A673 (cell line): Measurements from ENCODE around the gene MAB21L2. TPM values are rescaled to one million over a fixed set of nuclear protein-coding genes. Genes with fewer than 3 reads are reported as not detected.

Experiments
- BruUV-seq: library from RNA; stranded (reverse); fragments of 400-500 nt; replicated peaks from 2 replicates; lab custom pipeline; 2021; lab: Mats Ljungman, UMichigan
- CTCF ChIA-PET: fragments of 300-600 bp; sonication (Branson Sonifier 250); formaldehyde crosslinking; loops from one replicate; lab custom pipeline; 2022; ENCODE audit warnings: antibody characterized with exemption; lab: Charles Lee
- POLR2A ChIA-PET: fragments of 300-600 bp; sonication (Branson Sonifier 250); formaldehyde crosslinking; loops from one replicate; lab custom pipeline; 2022; ENCODE audit warnings: antibody characterized with exemption; ENCODE audit not compliant: low non-redundant PET; lab: Charles Lee
- DNase-seq: peaks from one replicate; pipeline ENCODE4 v3.0.0-alpha.2; 2015; ENCODE audit warnings: low spot score
- H3K27ac ChIP-seq: fragments of 200-600 bp; sonication (generic); 2 replicates; pipeline ENCODE4 v1.5.1; 2016; ENCODE audit warnings: mixed run types, low read depth, mild to moderate bottlenecking, mixed read lengths, antibody characterized with exemption, low read length; ENCODE audit not compliant: poor library complexity, severe bottlenecking
- H3K27me3 ChIP-seq: fragments of 200-600 bp; sonication (generic); replicated peaks from 2 replicates; pipeline ENCODE4 v1.6.1; 2017; ENCODE audit warnings: mixed run types, low read depth, mild to moderate bottlenecking, mixed read lengths, antibody characterized with exemption, low read length; ENCODE audit not compliant: insufficient read depth, poor library complexity
- H3K36me3 ChIP-seq: fragments of 200-600 bp; sonication (generic); 2 replicates; pipeline ENCODE4 v1.6.1; 2016; ENCODE audit warnings: mixed run types, mild to moderate bottlenecking, mixed read lengths, antibody characterized with exemption, low read length; ENCODE audit not compliant: insufficient read depth, poor library complexity, severe bottlenecking
- H3K4me1 ChIP-seq: fragments of 200-600 bp; sonication (generic); 2 replicates; pipeline ENCODE4 v1.6.1; 2017; ENCODE audit warnings: mixed run types, mild to moderate bottlenecking, mixed read lengths, antibody characterized with exemption, low read length; ENCODE audit not compliant: insufficient read depth, poor library complexity, severe bottlenecking
- H3K4me3 ChIP-seq: fragments of 200-600 bp; sonication (generic); 2 replicates; pipeline ENCODE4 v1.5.1; 2016; ENCODE audit warnings: low read depth, mixed run types, mild to moderate bottlenecking, mixed read lengths, low read length; ENCODE audit not compliant: poor library complexity, severe bottlenecking
- H3K9me3 ChIP-seq: fragments of 200-600 bp; sonication (generic); 2 replicates; pipeline ENCODE4 v1.6.1; 2016; ENCODE audit warnings: mixed run types, low read depth, mild to moderate bottlenecking, mixed read lengths, antibody characterized with exemption, low read length; ENCODE audit not compliant: poor library complexity, severe bottlenecking
- EZH2 ChIP-seq: fragments of 200-600 bp; sonication (generic); IDR thresholded peaks from 2 replicates; pipeline ENCODE4 v1.6.1; 2017; ENCODE audit warnings: borderline replicate concordance, low read depth, mild to moderate bottlenecking, mixed read lengths, antibody characterized with exemption, low read length; ENCODE audit not compliant: poor library complexity, severe bottlenecking
- intact Hi-C: fragments of 100-400 bp; cut with micrococcal nuclease; formaldehyde crosslinking; loops from one replicate; pipeline ENCODE4 v1.10.0; 2022; ENCODE audit not compliant: unreplicated experiment
- total RNA-seq: library from RNA; stranded (reverse); gene quantifications from 2 replicates; pipeline ENCODE4 v1.2.3, GENCODE V29; 2021
- TF ChIP-seq, protein P1 (sequence below): fragments of 300-800, 200-600 bp; sonication (generic); conservative IDR thresholded peaks from 2 replicates; pipeline ENCODE4 v1.5.1; 2017; ENCODE audit warnings: low read depth, mild to moderate bottlenecking, antibody characterized with exemption, low read length, moderate library complexity, mixed read lengths

Gene MAB21L2
- total RNA-seq, 1 experiment from 2014 or later: not detected

DNA sequence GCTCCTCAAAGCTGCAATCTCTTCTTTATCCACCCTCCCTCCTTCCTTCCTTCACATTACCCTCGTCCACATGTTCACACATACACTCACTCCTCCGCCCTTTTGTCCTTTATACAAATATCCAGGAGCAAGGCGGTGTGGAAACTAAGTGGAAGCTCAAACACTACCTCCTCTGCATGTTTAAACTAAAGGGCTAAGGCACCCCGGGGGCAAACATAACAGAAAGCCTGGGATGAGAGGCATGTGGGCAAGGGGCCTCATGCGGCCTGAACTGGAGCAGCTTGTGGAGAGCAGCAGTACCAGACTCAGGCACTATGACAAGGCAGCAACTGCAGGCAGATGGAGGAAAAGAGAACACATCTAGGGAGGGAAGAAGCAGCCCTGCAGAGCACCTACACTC, 9.5 kb downstream of the MAB21L2 start:
- no peaks in the 10 kb centered on the region for H3K27me3 ChIP-seq
- no TSS peak for BruUV-seq
- H3K36me3 ChIP-seq: no peaks in the 10 kb centered on the region
- H3K27ac ChIP-seq: peak overlapping the region; percentile 29
- intact Hi-C loops: loop anchor here (10.0 kb wide), 1 partner anchor 273 kb away; no protein-coding TSS in a partner anchor
- peaks cover 40% of the 10 kb centered on the region for H3K4me1 ChIP-seq
- DNase-seq: no peak
- ChIA-PET POLR2A (no interaction called here), CTCF (no interaction called here)
- H3K9me3 ChIP-seq: no peaks in the 10 kb centered on the region
- TF ChIP-seq, protein P1, sequence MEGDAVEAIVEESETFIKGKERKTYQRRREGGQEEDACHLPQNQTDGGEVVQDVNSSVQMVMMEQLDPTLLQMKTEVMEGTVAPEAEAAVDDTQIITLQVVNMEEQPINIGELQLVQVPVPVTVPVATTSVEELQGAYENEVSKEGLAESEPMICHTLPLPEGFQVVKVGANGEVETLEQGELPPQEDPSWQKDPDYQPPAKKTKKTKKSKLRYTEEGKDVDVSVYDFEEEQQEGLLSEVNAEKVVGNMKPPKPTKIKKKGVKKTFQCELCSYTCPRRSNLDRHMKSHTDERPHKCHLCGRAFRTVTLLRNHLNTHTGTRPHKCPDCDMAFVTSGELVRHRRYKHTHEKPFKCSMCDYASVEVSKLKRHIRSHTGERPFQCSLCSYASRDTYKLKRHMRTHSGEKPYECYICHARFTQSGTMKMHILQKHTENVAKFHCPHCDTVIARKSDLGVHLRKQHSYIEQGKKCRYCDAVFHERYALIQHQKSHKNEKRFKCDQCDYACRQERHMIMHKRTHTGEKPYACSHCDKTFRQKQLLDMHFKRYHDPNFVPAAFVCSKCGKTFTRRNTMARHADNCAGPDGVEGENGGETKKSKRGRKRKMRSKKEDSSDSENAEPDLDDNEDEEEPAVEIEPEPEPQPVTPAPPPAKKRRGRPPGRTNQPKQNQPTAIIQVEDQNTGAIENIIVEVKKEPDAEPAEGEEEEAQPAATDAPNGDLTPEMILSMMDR: no peak
- no peak for TF ChIP-seq EZH2
- no peak overlapping the region for H3K4me3 ChIP-seq

DNA sequence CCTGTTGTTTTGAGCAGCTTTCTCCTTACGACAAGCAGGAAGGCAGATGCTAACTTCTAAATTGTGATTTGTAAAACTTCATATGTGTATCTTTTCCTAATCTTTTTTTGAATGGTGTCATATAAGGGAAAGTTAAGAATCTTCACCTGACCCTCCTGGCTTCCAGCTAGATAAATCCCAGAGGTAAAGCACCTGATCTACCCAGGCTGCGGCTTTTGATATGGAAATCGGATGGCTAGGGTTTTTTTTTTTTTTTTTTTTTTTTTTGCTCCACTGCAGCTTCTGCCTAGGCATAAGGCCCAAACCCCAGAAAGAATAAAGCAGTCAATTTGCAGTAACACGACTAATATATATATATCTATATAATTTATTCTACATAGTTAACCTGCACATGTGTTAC, 10.0 kb downstream of the MAB21L2 start:
- H3K27me3 ChIP-seq: no peaks in the 10 kb centered on the region
- peaks cover 45% of the 10 kb centered on the region for H3K4me1 ChIP-seq
- intact Hi-C loops: loop anchor here (10.0 kb wide), 1 partner anchor 273 kb away; no protein-coding TSS in a partner anchor
- no peak overlapping the region for H3K27ac ChIP-seq
- CTCF ChIA-PET: no interaction called here
- H3K4me3 ChIP-seq: no peak overlapping the region
- TF ChIP-seq EZH2: no peak
- TF ChIP-seq, protein P1: no peak
- no peaks in the 10 kb centered on the region for H3K36me3 ChIP-seq
- DNase-seq: no peak
- POLR2A ChIA-PET: no interaction called here
- H3K9me3 ChIP-seq: no peaks in the 10 kb centered on the region
- no TSS peak for BruUV-seq

DNA sequence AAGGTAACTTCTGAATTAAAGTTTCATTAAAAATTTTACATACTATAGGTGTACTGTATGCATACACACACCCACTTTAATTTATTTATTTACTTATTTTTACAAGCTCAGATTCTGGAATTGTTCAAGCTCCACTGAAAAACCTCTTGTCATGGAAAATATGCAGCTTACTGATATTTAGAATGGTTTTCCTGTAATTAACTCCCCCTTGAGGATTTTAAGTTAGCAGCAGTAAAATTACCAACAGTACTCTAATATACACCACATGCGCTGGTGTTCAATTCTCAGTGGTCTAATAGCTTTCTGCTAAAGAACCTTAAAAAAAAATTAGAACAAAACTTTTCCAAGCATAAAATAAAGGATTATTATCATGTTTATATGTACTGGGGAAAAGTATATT, 12.0 kb downstream of the MAB21L2 start:
- H3K27ac ChIP-seq: peak overlapping the region; percentile 43
- peak; percentile 90 for DNase-seq
- TF ChIP-seq, protein P1: peak; percentile 59
- no peak for TF ChIP-seq EZH2
- peaks cover 62% of the 10 kb centered on the region for H3K4me1 ChIP-seq
- intact Hi-C loops: loop anchor here (1.0 to 10.0 kb wide), 2 partner anchors 271 to 296 kb away; no protein-coding TSS in a partner anchor
- no peaks in the 10 kb centered on the region for H3K27me3 ChIP-seq
- POLR2A ChIA-PET: no interaction called here
- no peaks in the 10 kb centered on the region for H3K9me3 ChIP-seq
- H3K36me3 ChIP-seq: no peaks in the 10 kb centered on the region
- CTCF ChIA-PET: no interaction called here
- no TSS peak for BruUV-seq
- peak overlapping the region; percentile 3 for H3K4me3 ChIP-seq
